ENCODE measurements around the gene C1S.
"Not testable (repeated sequence)": the region's sequence is repeated elsewhere in the genome, so short reads cannot be mapped to it uniquely, and the experiment has no call there.

C1S gene

DNA sequence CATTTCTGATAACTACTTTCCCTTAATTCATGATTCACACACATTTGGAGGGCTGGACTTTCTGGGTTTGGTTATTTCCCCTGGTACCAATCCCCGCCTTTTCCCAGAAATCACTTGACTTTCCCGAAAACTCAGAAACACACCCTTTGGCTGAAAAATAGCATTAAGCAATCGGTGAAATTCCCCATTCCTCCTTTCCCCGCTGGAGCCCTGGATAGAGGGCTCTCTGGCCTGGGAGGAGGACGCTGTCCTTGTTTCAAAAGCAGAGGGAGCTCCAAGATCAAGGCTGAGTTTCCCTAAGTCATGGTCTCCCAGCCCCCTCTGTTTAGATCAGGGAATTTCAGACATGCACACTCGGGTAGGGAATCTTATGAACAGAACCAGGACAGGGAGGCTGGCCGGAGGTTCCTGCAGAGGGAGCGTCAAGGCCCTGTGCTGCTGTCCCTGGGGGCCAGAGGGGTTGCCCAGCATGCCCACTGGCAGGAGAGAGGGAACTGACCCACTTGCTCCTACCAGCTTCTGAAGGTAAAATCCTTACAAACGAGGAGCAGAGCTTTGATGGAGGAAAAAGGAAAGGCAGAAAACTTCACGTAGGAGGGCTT, at the start of gene C1S:
C1S (plus strand) TSS at position 366 of the 602 bp plus-strand sequence. CDS start 1,195 bp downstream, outside the sequence.
- no peak for DNase-seq (ENCODE audit: low read depth in 2 of 2)

DNA sequence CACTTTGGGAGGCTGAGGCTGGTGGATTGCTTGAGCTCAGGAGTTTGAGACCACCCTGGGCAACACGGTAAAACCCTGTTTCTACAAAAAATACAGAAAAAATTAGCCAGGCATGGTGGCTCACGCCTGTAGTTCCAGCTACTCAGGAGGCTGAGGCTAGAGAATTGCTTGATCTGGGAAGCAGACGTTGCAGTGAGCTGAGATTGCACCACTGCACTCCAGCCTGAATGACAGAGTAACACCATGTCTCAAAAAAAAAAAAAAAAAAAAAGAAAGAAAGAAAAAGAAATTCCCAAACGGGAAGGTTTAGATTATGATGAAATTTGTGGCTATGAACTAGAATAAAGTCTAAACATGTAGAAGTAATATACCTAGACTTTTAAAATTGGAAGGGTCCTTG, 49.1 kb upstream of the C1S start:
- DNase-seq (ENCODE audit: low read depth in 2 of 2): not testable (repeated sequence)

DNA sequence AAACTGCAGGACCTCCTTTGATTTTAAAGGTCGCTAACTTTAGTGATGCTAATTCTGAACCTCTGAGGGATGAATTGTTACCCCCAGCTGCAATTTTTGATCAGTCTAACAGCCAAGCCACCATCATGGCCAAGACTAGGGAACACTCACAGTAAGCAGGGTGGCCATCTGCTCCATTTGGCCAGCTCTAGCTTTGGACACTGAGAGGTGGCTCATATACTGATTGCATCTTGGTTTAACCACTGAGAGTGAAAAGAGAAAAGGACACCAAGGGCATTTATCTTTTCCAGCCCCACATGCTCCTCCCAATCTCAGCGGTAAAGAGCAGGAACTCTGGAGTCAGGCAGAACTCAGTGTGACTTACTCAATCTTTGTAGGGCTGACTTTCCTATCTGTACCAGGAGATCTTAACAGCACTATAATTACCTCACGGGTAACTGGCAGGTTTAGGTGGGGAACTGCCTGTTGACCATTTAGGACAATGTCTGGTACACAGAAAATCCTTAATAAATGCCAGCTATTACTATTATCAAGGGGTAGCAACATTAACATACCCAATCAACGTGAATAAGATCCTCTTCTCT, 48.4 kb upstream of the C1S start:
- DNase-seq (ENCODE audit: low read depth in 2 of 2): no peak

DNA sequence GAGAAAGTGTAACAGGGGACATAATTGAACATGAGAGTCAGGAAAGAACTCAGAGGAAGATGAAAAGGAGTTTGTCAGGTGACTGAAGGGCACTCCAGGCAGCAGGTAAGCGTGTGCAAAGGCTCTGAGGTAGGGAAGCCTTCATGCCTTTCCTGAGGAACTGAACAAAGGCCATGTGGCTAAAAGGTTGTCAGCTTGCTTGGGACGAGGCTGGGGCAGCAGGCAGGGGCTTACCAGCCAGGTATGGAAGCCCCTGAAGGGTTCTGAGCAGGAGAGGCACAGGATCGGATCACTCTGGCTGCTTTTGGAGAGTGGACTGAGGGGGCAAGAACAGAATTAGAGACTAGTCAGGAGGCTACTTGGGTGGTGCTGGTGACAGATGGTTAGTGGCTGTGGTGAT, 47.4 kb upstream of the C1S start:
- DNase-seq (ENCODE audit: low read depth in 2 of 2): no peak

DNA sequence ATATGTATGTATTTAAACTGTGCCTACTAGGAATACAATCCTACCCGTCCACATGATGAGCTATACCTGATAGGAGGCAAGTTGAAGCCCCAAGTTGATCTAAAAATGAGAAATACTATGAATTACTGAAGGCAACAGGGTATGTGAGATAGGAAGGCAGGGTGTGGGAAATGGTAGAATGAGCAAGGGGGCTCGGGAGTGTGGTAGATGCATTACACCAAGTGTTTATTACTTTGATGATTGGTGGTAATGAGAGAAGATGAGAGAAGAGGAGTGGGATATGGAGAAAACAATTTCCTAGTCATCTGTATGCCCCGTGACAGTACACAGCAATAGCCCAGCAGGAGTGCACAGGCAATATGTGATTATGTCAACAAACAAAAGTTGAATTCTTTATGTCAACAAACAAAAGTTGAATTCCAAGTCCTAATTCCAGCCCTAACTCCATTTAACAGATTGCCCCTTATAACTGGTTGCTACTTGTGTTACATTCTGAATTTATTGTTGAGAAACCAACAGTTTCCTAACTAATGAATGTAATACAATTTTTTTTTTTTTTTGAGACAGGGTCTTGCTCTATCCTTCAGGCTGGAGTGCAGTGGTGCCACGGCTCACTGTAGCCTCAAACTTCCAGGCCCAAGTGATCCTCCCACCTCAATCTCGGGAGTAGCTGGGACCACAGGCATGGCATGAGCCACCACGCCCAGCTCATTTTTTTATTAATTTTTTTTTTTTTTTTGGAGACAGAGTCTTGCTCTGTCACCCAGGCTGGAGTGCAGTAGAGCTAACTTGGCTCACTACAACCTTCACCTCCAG, 44.8 kb upstream of the C1S start:
- no peak for DNase-seq (ENCODE audit: low read depth in 2 of 2)

DNA sequence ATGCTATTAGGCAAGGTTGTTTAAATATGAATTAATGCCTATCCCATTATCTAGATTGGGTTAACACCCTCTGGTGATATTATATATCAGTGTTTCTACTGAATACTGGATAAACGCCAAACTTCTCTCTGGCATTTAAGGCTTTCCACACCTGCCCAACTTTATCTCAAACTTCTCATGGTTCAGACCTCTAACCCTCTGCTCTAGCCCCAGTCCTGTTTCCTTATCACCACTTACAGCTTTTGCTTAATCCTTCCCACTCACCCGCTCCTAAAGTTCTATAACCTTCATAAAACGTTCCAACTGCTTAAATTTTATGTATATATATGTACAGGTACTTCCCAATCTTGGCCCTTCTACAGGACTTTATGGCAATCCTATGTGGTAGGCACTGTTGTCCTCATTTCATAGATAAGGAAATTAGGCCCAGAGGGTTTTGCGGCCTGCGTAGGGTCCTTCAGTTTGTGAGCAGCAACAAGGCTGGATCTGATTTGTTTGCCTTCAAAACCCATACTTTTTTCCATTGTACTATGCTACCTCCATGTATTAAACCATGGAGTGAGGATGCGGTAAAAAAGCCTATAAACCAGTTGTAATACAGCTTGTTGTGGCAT, 43.5 kb upstream of the C1S start:
- DNase-seq (ENCODE audit: low read depth in 2 of 2): no peak

GRCh38 chr12:7017870-7018349, 42.6 kb upstream of the C1S start:
- DNase-seq (ENCODE audit: low read depth in 2 of 2): no peak

GRCh38 chr12:7018350-7019042, 42.0 kb upstream of the C1S start, which contains the start of gene LPCAT3:
TSS of gene LPCAT3 (minus strand) at chr12:7018476. CDS start at chr12:7018424, 52 bp downstream.
- DNase-seq (ENCODE audit: low read depth in 2 of 2): peak; percentile 93 to 94

DNA sequence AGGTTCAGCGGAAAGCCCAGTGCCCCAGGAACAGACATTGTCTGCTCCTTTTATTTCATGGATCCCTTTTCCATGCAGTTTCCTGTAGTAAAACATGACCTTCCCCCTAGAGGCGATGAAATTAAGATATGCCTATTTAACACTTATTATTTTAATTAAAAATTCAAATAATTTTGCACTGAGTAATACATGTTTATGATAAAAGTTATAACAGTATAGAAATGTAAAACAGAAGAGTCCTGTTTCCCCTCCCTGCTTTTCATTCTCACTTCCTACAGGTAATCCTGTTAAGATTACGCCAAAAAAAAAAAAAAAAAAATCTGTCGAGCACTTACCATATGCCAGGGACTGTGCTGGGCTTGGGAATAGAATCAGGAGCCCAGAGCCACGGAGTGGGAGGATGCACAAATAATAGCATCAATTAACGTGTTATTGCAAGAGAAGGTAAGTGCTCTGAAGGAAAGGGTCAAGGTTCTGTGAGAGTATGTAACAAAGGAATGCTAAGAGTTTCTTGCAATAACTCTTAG, 41.4 kb upstream of the C1S start:
- no peak for DNase-seq (ENCODE audit: low read depth in 2 of 2)

DNA sequence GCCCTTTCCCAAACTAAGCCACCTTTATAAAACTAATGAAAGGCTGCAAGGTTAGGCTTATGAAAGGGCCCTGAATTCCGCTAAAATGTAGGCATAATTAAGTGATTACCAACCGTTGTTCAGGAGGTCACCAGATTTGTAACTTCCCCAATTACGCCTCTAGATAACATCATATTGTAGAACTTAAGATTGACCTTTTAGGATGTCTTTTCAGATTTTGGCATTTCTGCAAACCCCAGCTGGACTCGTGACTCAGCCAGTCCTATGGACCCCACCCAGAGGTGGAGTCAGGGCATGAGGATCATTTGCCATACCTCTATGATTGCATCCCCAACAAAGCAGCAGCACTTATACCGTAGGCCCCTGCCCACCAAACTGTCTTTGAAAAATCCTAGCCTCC, 38.6 kb upstream of the C1S start:
- DNase-seq (ENCODE audit: low read depth in 2 of 2): no peak

DNA sequence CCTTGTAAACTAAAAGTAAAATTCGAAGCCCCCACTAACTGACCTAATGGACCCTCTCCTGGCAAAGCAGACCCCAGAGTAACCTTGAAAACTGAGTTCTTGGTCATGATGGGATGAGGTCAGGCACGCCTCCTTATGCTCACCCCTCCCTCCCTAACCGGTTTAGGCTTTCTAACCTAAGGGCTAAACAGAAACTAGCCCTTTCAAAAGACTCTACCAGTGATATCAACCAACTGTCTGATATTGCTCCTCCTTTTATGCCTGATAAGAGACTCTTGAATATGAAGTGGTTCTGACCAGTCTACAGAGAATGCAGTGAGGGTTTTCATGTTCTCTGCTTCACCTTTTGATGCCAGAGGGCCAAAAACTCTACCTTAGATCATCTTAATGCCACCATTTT, 37.4 kb upstream of the C1S start:
- no peak for DNase-seq (ENCODE audit: low read depth in 2 of 2)

DNA sequence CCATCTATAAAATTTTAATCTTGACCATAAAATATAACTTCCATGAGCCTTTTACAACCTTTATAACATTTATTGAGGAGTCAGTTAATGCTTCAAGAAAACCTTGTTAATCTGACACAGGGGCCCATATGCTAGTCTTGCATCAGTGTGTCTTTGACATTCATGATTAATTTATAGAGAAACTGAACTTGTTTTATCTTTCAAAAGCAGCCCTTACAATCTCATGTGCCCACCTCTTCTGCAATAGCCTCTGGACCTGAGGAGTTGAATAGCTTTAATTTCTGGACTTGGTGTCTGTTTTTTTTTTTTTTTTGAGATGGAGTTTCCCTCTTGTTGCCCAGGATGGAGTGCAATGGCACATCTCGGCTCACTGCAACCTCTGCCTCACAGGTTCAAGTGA, 33.7 kb upstream of the C1S start:
- DNase-seq (ENCODE audit: low read depth in 2 of 2): no peak

- DNase-seq (ENCODE audit: low read depth in 2 of 2): no peak
Measured at GRCh38 chr12:7031306-7031705, 29.2 kb upstream of the C1S start.

DNA sequence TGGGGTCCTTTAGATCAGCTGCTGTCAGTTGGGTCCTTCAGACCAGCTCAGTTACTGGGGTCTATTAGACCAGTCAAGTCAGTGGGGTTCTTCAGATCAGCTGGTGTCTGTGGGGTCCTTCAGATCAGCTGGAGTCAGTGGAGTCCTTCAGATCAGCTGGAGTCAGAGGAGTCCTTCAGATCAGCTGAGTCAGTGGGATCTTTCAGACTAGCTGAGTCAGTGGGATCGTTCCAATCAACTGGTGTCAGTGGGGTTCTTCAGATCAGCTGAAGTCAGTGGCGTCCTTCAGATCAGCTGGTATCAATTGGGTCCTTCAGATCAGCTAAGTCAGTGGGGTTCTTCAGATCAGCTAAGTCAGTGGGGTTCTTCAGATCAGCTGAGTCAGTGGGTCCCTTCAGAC, 27.5 kb upstream of the C1S start:
- DNase-seq (ENCODE audit: low read depth in 2 of 2): no peak

DNA sequence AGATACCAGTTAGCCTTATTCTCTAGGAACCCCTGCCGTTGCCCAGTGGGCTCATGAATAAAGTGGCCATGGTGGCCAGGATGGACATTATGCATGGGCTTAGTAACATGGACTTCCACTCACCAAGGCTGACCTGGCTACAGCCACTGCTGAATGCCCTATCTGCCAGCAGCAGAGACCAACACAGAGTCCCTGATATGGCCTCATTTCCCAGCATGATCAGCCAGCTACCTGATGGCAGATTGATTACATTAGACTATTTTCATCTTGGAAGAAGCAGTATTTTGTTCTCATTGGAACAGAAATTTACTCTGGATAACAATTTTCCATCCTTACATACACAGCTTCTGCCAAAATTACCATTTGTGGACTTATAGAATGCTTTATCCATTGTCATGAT, 26.1 kb upstream of the C1S start:
- no peak for DNase-seq (ENCODE audit: low read depth in 2 of 2)

- DNase-seq (ENCODE audit: low read depth in 2 of 2): no peak
Measured at GRCh38 chr12:7035463-7035862, 25.1 kb upstream of the C1S start.

DNA sequence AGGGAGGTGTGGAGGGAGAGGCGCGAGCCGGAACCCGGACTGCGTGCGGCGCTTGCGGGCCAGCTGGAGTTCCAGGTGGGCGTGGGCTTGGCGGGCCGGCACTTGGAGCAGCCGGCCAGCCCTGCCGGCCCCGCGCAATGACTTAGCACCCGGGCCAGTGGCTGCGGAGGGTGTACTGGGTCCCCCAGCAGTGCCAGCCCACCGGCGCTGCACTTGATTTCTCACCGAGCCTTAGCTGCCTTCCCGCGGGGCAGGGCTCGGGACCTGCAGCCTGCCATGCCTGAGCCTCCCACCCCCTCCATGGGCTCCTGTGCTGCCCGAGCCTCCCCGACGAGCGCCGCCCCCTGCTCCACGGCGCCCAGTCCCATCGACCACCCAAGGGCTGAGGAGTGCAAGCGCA, 23.1 kb upstream of the C1S start:
- DNase-seq (ENCODE audit: low read depth in 2 of 2): not testable (repeated sequence)

DNA sequence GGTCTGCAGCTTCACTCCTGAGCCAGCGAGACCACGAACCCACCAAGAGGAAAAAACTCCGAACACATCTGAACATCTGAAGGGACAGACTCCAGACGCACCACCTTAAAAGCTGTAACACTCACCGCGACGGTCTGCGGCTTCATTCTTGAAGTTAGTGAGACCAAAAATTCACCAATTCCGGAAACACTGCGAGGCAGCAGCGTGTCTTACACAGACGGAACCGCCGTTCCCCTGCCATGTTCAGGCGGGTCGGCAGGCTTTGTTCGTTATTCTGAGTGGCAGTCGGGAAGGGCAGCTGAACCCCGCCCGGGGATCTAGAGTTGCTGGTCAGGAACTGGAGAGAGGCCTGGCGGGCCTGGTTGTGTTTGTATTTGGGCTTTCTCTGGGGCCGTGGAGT, 21.9 kb upstream of the C1S start:
- DNase-seq (ENCODE audit: low read depth in 2 of 2): no peak

- DNase-seq (ENCODE audit: low read depth in 2 of 2): no peak
Measured at GRCh38 chr12:7039403-7039802, 21.1 kb upstream of the C1S start.

DNA sequence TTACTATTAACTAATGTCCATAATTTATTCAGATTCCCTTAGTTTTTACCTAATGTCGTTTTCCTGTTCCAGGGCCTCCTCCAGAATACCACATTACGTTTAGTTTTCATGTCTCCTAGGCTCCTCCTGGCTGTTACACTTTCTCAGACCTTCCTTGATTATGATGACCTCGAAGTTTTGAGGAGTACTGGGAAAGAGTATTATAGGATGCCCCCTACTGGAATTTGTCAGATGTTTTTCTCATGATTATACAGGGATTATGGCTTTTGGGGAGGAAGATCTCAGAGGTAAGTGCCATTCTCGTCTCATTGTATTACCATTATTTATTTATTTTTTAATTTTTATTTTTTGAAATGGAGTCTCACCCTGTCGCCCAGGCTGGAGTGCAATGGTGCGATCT, 17.7 kb upstream of the C1S start:
- no peak for DNase-seq (ENCODE audit: low read depth in 2 of 2)

- no peak for DNase-seq (ENCODE audit: low read depth in 2 of 2)
Measured at GRCh38 chr12:7045913-7046312, 14.6 kb upstream of the C1S start.

Measured in stimulated activated CD4-positive, alpha-beta T cell treated with anti-CD3 and anti-CD28 coated beads, Interleukin-1b, Interleukin-23, amount 100 ng/mL, for 4 hours (primary cell).